Prostate gland (tissue), 2 donors: ENCODE data around the gene LANCL3.

ENCODE experiments used
- POLR2A ChIP-seq: fragments of 450-650 bp; IDR thresholded peaks from one replicate; pipeline ENCODE4 v1.6.1; 2016; ENCODE audit warnings: antibody characterized with exemption, mild to moderate bottlenecking
- POLR2AphosphoS5 ChIP-seq: sonication (generic); formaldehyde crosslinking; IDR thresholded peaks from one replicate; pipeline ENCODE4 v1.6.1; 2017; ENCODE audit warnings: antibody characterized with exemption
- TF ChIP-seq, protein P1 (sequence below), 4 experiments: fragments of 200-600 bp in 2 of 4; fragments of 450-650 bp in 2 of 4; sonication (generic) in 2 of 4; IDR thresholded peaks; 1 replicate in 3 of 4; 2 replicates in 1 of 4; pipeline ENCODE4 v1.5.1; 2016 to 2019; ENCODE audit warnings: antibody characterized with exemption in 4 of 4, mild to moderate bottlenecking in 2 of 4, moderate library complexity in 2 of 4

GRCh38 chrX:37678574-37678973 lies 107.1 kb downstream of the LANCL3 start:
- TF ChIP-seq, protein P1, sequence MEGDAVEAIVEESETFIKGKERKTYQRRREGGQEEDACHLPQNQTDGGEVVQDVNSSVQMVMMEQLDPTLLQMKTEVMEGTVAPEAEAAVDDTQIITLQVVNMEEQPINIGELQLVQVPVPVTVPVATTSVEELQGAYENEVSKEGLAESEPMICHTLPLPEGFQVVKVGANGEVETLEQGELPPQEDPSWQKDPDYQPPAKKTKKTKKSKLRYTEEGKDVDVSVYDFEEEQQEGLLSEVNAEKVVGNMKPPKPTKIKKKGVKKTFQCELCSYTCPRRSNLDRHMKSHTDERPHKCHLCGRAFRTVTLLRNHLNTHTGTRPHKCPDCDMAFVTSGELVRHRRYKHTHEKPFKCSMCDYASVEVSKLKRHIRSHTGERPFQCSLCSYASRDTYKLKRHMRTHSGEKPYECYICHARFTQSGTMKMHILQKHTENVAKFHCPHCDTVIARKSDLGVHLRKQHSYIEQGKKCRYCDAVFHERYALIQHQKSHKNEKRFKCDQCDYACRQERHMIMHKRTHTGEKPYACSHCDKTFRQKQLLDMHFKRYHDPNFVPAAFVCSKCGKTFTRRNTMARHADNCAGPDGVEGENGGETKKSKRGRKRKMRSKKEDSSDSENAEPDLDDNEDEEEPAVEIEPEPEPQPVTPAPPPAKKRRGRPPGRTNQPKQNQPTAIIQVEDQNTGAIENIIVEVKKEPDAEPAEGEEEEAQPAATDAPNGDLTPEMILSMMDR (IDR thresholded peaks at IDR 0.05): no peak
- TF ChIP-seq POLR2A (no peak), POLR2AphosphoS5 (no peak)
